Neural crest cell (in vitro differentiated cells): ENCODE results near the gene RYR2. TPM values are rescaled to one million over a fixed set of nuclear protein-coding genes. Genes with fewer than 3 reads are reported as not detected.

Experiments
- DNase-seq: peaks from one replicate; pipeline ENCODE4 v3.0.0; 2021; ENCODE audit warnings: low read depth, mixed read lengths, low spot score
- H3K27ac Mint-ChIP-seq: one replicate; pipeline ENCODE4 v1.8.0; 2021; ENCODE audit warnings: mild to moderate bottlenecking, mixed read lengths; ENCODE audit not compliant: unreplicated experiment
- H3K27me3 Mint-ChIP-seq: 2 replicates; pipeline ENCODE4 v1.8.0; 2021; ENCODE audit warnings: low read depth, mild to moderate bottlenecking, mixed read lengths
- H3K36me3 Mint-ChIP-seq: 2 replicates; pipeline ENCODE4 v1.8.0; 2021; ENCODE audit warnings: low read depth, mild to moderate bottlenecking, mixed read lengths
- H3K4me1 Mint-ChIP-seq: 2 replicates; pipeline ENCODE4 v1.8.0; 2021; ENCODE audit warnings: mixed read lengths
- H3K4me3 Mint-ChIP-seq: one replicate; pipeline ENCODE4 v1.8.0; 2021; ENCODE audit warnings: mild to moderate bottlenecking, mixed read lengths
- H3K9me3 Mint-ChIP-seq: 2 replicates; pipeline ENCODE4 v1.8.0; 2021; ENCODE audit warnings: mixed read lengths
- CTCF ChIP-seq: fragments of 200-600 bp; sonication (generic); conservative IDR thresholded peaks from 2 replicates; pipeline ENCODE4 v1.5.0; 2021; ENCODE audit warnings: antibody characterized with exemption, mild to moderate bottlenecking
- total RNA-seq: library from RNA; stranded (reverse); gene quantifications from 2 replicates; pipeline ENCODE4 v1.2.1, GENCODE V29; 2021

The RYR2 gene
- total RNA-seq, 1 donor from 2014 or later, result 0.07 TPM

- Mint-ChIP-seq H3K4me3 (no peak overlapping the region), H3K27ac (no peak overlapping the region), H3K9me3 (no peaks in the 10 kb centered on the region), H3K4me1 (no peaks in the 10 kb centered on the region), H3K36me3 (no peaks in the 10 kb centered on the region), H3K27me3 (no peaks in the 10 kb centered on the region)
- no peak for TF ChIP-seq CTCF
- no peak for DNase-seq
Measured at GRCh38 chr1:237685551-237685950, 643.6 kb downstream of the RYR2 start.

DNA sequence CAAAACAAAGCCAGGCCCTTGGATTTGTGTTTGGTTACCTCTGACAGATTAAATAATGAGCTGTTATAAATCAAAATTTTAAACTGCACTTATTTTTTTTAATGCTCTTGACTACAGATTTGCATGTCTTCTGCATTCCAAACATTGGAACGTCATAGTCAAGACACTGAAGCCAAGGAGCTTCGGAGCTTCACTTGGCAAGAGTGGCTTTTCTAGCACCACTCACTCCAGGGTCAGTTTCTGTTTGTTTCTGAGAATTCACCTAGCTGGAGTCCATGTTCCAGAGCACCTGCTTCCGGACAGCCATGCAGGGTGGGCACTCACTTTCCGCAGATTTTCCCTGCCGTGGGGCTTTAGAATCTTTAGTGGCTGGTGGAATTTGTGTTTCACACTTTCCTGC lies 645.8 kb downstream of the RYR2 start:
- no peak for DNase-seq
- H3K4me3 Mint-ChIP-seq, result no peak overlapping the region

GRCh38 chr1:237690656-237691055 lies 648.7 kb downstream of the RYR2 start:
- no peak for TF ChIP-seq CTCF
- no peak for DNase-seq
- H3K4me3 Mint-ChIP-seq, result no peak overlapping the region
- H3K27me3 Mint-ChIP-seq, result no peaks in the 10 kb centered on the region
- no peaks in the 10 kb centered on the region for H3K36me3 Mint-ChIP-seq
- no peaks in the 10 kb centered on the region for H3K4me1 Mint-ChIP-seq
- no peak overlapping the region for H3K27ac Mint-ChIP-seq
- no peaks in the 10 kb centered on the region for H3K9me3 Mint-ChIP-seq

More for the DNA sequence above, 645.8 kb downstream of the RYR2 start:
- no peak overlapping the region for H3K27ac Mint-ChIP-seq
- H3K4me1 Mint-ChIP-seq, result no peaks in the 10 kb centered on the region
- no peak for TF ChIP-seq CTCF
- H3K36me3 Mint-ChIP-seq, result no peaks in the 10 kb centered on the region
- H3K9me3 Mint-ChIP-seq, result no peaks in the 10 kb centered on the region
- H3K27me3 Mint-ChIP-seq, result no peaks in the 10 kb centered on the region

GRCh38 chr1:237692255-237692654 lies 650.3 kb downstream of the RYR2 start:
- Mint-ChIP-seq H3K4me3 (no peak overlapping the region), H3K36me3 (no peaks in the 10 kb centered on the region), H3K27me3 (no peaks in the 10 kb centered on the region), H3K27ac (no peak overlapping the region), H3K9me3 (no peaks in the 10 kb centered on the region), H3K4me1 (no peaks in the 10 kb centered on the region)
- TF ChIP-seq CTCF, result no peak
- DNase-seq, result no peak

DNA sequence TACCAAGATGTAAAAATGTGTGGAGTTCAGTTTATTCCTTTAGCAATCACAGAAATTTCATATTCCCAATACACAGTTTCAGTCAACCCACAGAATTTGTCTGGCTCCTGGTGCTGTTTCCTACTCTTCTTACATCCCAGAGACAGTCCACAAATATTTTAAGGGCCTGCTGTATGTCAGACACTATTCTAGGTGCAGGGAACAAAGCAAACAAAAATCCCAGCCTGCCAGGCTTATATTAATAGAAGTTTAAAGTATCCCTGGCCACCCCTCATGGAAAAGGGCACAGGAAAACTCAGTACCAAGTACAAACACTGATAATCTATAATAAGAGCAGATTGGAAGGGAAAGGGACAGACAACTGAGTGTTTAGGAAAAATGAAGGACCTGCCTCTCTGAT lies 653.9 kb downstream of the RYR2 start:
- Mint-ChIP-seq H3K27ac (no peak overlapping the region), H3K4me1 (no peaks in the 10 kb centered on the region), H3K4me3 (no peak overlapping the region), H3K9me3 (no peaks in the 10 kb centered on the region), H3K27me3 (no peaks in the 10 kb centered on the region), H3K36me3 (no peaks in the 10 kb centered on the region)
- TF ChIP-seq CTCF, result no peak
- no peak for DNase-seq

DNA sequence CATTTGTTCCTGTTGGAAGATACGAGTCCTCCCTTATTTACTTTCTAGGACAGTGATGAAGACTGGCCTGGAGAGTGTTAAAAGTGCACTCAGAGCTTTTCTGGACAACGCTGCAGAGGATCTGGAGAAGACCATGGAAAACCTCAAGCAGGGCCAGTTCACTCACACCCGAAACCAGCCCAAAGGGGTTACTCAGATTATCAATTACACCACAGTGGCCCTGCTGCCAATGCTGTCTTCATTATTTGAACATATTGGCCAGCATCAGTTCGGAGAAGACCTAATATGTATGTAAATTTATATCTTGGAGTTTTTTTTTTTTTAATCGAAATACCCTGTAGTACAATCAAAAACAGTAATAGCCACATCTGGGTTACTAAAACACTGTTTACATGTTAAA lies 658.2 kb downstream of the RYR2 start:
- Mint-ChIP-seq H3K4me3 (no peak overlapping the region), H3K27me3 (no peaks in the 10 kb centered on the region), H3K4me1 (no peaks in the 10 kb centered on the region), H3K36me3 (no peaks in the 10 kb centered on the region), H3K27ac (no peak overlapping the region), H3K9me3 (no peaks in the 10 kb centered on the region)
- no peak for DNase-seq
- TF ChIP-seq CTCF, result no peak
